HG03095 (cell line): ENCODE data around the gene EVA1A.

Experiments
- ATAC-seq: cut with Tn5 transposase; IDR thresholded peaks from one replicate; pipeline ENCODE4 v1.9.1; 2021; ENCODE audit warnings: moderate library complexity; ENCODE audit not compliant: unreplicated experiment

EVA1A gene

DNA sequence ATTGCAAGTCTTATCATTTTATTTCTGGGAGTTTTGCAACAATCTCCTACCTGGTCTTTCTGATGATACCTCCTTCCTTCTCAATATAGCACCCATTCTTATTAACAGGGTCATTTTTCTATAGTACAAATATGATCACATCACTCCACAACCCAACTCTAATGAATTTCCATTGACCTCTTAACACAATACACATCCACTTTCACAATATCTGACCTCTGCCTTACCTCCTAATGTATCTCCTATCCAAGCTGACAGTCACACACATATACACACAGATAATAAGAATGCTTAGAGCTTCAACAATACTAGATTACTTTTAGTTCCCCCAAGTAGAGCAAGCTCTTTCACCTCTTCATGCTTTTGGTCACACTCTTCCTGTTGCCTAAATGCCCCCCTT, 40.9 kb downstream of the EVA1A start:
- ATAC-seq: no peak

GRCh38 chr2:75518638-75519465, 41.9 kb downstream of the EVA1A start:
- no peak for ATAC-seq

GRCh38 chr2:75517547-75518230, 43.0 kb downstream of the EVA1A start:
- ATAC-seq: no peak

GRCh38 chr2:75516378-75517360, 44.1 kb downstream of the EVA1A start:
- ATAC-seq: no peak

DNA sequence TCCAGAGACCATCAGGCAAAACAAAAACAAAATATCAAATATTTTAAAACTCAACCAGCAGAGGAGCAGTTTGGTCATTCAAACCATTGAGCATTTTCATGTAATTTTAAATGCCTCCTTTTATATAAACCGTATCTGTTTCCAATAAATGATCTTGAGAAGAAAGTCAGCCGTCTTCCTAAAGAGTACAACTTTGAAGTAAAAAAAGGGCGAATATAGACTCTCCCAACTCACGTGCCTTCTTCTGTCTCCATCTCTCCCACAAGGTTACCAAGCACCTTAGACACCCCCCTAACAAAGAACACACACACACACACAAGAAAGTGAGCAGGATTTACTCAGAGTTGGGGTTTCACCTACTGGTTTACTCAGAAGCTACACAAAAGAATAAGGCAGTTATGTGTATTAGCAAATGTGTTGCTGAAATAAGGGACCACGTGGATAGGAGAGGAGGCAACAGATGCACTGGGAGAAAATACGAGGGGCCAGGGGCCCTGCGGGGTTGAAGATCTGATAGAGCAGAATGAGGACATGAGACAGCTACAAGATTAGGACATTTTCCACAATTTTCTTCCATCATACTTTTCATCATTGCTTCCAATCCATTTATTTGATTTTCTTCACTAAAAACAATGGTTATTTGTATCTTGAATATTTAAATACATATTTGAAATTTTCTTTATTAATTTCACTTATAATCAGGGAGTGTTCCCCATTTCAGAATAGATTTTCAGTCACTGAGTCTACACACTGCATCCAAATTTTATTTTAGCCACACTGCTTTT, 45.0 kb downstream of the EVA1A start:
- no peak for ATAC-seq

DNA sequence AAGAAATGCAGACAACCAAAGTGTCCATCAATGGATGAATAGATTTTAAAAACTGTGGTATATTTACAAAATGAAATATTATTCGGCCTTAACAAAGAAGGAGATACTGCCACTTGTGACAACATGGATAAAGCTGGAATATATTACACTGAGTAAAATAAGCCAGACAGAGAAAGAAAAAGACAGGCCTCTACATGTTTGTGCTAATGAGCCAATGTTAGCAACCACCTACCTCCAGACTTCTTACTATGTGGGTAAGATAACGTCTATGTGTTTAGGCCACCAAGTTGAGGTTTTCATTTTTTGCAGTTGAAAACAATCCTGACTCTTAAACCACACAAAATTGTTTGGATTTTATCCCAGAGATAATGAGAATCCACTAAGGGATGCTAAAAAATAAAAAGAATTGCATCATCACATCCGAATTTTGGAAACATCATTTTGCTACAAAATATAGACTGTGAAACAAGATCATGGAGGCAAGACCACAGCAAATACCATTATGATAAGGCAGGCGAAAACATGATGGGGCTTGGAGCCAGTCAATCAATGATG, 47.0 kb downstream of the EVA1A start:
- ATAC-seq: no peak

- no peak for ATAC-seq
Observed at GRCh38 chr2:75512455-75513212, 48.1 kb downstream of the EVA1A start.

GRCh38 chr2:75506101-75506697, 54.5 kb downstream of the EVA1A start:
- no peak for ATAC-seq

- ATAC-seq: no peak
Observed at GRCh38 chr2:75505012-75505411, 55.7 kb downstream of the EVA1A start.

GRCh38 chr2:75503048-75503607, 57.6 kb downstream of the EVA1A start:
- no peak for ATAC-seq

DNA sequence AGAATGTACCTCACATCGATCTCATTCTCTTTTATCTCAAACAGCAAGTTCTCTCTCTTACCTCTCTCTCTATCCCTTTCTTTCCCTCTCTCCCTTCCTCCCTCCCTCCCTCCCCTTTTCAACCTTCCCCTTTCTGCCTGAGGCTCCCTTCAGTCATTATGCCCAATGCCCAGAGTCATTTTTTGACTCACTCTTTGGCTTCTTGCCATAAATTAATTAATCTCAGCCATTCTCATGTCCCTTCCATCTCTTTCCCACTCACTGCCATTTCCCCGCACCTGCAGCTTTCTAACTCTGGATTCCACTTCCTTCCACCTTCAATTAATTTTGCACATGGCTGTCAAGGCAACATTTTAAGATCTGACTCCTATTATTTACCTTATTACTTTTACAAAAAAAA, 60.1 kb downstream of the EVA1A start:
- ATAC-seq: no peak

- ATAC-seq: no peak
Observed at GRCh38 chr2:75499534-75499933, 61.2 kb downstream of the EVA1A start.

DNA sequence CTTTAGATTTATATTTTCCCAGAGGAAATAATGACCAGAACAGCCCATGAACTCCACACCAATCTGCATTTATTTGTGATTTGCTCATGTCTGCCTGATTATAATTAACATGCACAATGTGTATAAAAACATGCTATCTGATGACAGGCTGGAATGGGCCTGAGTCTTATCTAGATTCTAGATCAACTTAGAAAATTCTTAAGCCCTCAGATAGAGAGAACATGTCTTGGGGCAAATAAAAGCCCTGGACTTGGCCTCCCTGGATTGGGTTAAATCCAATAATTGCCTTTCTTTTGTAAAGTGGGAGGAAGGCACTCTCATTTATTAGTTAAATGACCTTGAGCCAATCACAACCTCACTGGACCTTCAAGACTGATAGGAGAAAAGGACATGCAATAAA, 61.8 kb downstream of the EVA1A start:
- no peak for ATAC-seq

DNA sequence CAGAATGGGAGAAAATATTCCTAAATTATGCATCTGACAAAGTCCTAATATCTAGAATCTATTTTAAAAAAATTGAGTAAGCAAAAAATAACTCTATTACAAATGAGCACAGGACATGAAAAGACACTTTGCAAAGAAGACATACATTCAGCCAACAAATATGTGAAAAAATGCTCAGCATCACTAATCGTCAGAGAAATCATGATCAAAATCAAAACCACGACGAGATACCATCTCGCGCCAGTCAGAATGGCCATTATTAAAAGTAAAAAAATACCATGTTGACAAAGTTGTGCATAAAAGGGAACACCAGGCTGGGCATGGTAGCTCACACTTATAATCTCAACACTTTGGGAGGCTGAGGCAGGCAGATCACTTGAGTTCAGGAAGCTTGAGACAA, 63.5 kb downstream of the EVA1A start:
- no peak for ATAC-seq

- ATAC-seq: no peak
Observed at GRCh38 chr2:75495862-75496261, 64.9 kb downstream of the EVA1A start.

- ATAC-seq: no peak
Observed at GRCh38 chr2:75494137-75494769, 66.5 kb downstream of the EVA1A start.

GRCh38 chr2:75493230-75493629, 67.5 kb downstream of the EVA1A start:
- ATAC-seq: no peak

DNA sequence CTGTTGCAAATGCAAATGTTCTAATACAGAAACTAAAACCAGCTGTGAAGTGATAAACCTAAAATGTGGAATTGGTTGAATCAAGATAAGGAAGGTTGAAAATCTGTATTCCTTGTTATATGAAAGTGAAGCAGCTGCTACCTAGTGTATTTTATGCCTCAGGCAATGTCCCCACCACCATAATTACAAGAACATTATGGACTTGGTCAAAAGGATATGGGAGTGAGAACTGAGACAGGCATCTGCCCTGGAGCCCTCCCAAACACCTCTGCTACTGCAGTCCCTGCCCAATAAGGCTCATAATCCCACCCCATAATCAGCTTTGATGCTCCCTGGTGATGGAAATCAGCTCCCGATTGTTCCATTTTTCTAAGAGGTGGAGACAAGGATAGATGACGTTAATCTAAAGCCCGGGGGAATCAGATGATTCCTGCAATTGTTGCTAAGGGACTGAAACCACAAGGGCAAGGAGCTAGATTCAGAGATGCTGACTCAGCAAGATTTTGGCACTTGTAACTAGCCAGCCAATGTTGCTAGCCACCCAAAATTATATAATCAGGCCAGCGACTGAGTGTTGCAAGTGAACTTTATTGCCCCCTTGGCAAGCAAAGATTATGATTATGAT, 69.5 kb downstream of the EVA1A start:
- no peak for ATAC-seq
